ENCODE measurements around the gene NLRX1.
"Not testable (repeated sequence)": the region's sequence is repeated elsewhere in the genome, so short reads cannot be mapped to it uniquely, and the experiment has no call there.

Gene NLRX1

GRCh38 chr11:119206511-119207414 lies 38.2 kb downstream of the NLRX1 start:
- H3K27me3 ChIP-seq (ENCODE audit: control insufficient read depth, insufficient read depth, low read length, poor library complexity, severe bottlenecking): no peaks in the 10 kb centered on the region
- peak overlapping the region; percentile 87 for H3K27ac ChIP-seq (ENCODE audit: insufficient read depth, low read depth, low read length, poor library complexity, severe bottlenecking)
- H3K36me3 ChIP-seq (ENCODE audit: control insufficient read depth, insufficient read depth, low read length): no peaks in the 10 kb centered on the region
- peak overlapping the region; percentile 97 for H3K4me3 ChIP-seq (ENCODE audit: insufficient read depth, low read depth, low read length)
- 1% methylated on average over 38 to 40 of the region's 41 CpGs for WGBS, 2 experiments
- no peaks in the 10 kb centered on the region for H3K9me3 ChIP-seq (ENCODE audit: control insufficient read depth, low read length)
- H3K4me1 ChIP-seq (ENCODE audit: control insufficient read depth, insufficient read depth, low read length): no peaks in the 10 kb centered on the region

GRCh38 chr11:119207415-119207960 lies 39.0 kb downstream of the NLRX1 start:
- Histone ChIP-seq H3K27me3 (ENCODE audit: control insufficient read depth, insufficient read depth, low read length, poor library complexity, severe bottlenecking) (no peaks in the 10 kb centered on the region), H3K4me3 (ENCODE audit: insufficient read depth, low read depth, low read length) (peak overlapping the region; percentile 97), H3K9me3 (ENCODE audit: control insufficient read depth, low read length) (no peaks in the 10 kb centered on the region), H3K27ac (ENCODE audit: insufficient read depth, low read depth, low read length, poor library complexity, severe bottlenecking) (no peak overlapping the region), H3K4me1 (ENCODE audit: control insufficient read depth, insufficient read depth, low read length) (no peaks in the 10 kb centered on the region), H3K36me3 (ENCODE audit: control insufficient read depth, insufficient read depth, low read length) (no peaks in the 10 kb centered on the region)
- WGBS, 2 experiments: 43 to 44% methylated on average over 7 to 11 of the region's 11 CpGs

- Histone ChIP-seq H3K9me3 (ENCODE audit: control insufficient read depth, low read length) (no peaks in the 10 kb centered on the region), H3K27ac (ENCODE audit: insufficient read depth, low read depth, low read length, poor library complexity, severe bottlenecking) (no peak overlapping the region), H3K27me3 (ENCODE audit: control insufficient read depth, insufficient read depth, low read length, poor library complexity, severe bottlenecking) (no peaks in the 10 kb centered on the region), H3K4me3 (ENCODE audit: insufficient read depth, low read depth, low read length) (no peak overlapping the region), H3K4me1 (ENCODE audit: control insufficient read depth, insufficient read depth, low read length) (no peaks in the 10 kb centered on the region), H3K36me3 (ENCODE audit: control insufficient read depth, insufficient read depth, low read length) (no peaks in the 10 kb centered on the region)
- 86 to 94% methylated on average over 7 of the region's 7 CpGs for WGBS, 2 experiments
Measured at GRCh38 chr11:119209186-119209585, 40.7 kb downstream of the NLRX1 start.

- WGBS, 2 experiments: 88 to 89% methylated on average over 3 of the region's 3 CpGs
- Histone ChIP-seq H3K27ac (ENCODE audit: insufficient read depth, low read depth, low read length, poor library complexity, severe bottlenecking) (no peak overlapping the region), H3K9me3 (ENCODE audit: control insufficient read depth, low read length) (no peaks in the 10 kb centered on the region), H3K27me3 (ENCODE audit: control insufficient read depth, insufficient read depth, low read length, poor library complexity, severe bottlenecking) (no peaks in the 10 kb centered on the region), H3K4me3 (ENCODE audit: insufficient read depth, low read depth, low read length) (no peak overlapping the region), H3K4me1 (ENCODE audit: control insufficient read depth, insufficient read depth, low read length) (no peaks in the 10 kb centered on the region), H3K36me3 (ENCODE audit: control insufficient read depth, insufficient read depth, low read length) (no peaks in the 10 kb centered on the region)
Measured at GRCh38 chr11:119210050-119210449, 41.5 kb downstream of the NLRX1 start.

- H3K27ac ChIP-seq (ENCODE audit: insufficient read depth, low read depth, low read length, poor library complexity, severe bottlenecking): no peak overlapping the region
- H3K4me1 ChIP-seq (ENCODE audit: control insufficient read depth, insufficient read depth, low read length): no peaks in the 10 kb centered on the region
- no peak overlapping the region for H3K4me3 ChIP-seq (ENCODE audit: insufficient read depth, low read depth, low read length)
- WGBS, 2 experiments: 94 to 96% methylated on average over 8 of the region's 8 CpGs
- no peaks in the 10 kb centered on the region for H3K27me3 ChIP-seq (ENCODE audit: control insufficient read depth, insufficient read depth, low read length, poor library complexity, severe bottlenecking)
- H3K9me3 ChIP-seq (ENCODE audit: control insufficient read depth, low read length): no peaks in the 10 kb centered on the region
- H3K36me3 ChIP-seq (ENCODE audit: control insufficient read depth, insufficient read depth, low read length): no peaks in the 10 kb centered on the region
Measured at GRCh38 chr11:119218141-119218878, 49.8 kb downstream of the NLRX1 start.

GRCh38 chr11:119222308-119222707 lies 53.8 kb downstream of the NLRX1 start:
- 83 to 89% methylated on average over 2 of the region's 2 CpGs for WGBS, 2 experiments
- no peak overlapping the region for H3K4me3 ChIP-seq (ENCODE audit: insufficient read depth, low read depth, low read length)
- no peaks in the 10 kb centered on the region for H3K9me3 ChIP-seq (ENCODE audit: control insufficient read depth, low read length)
- no peak overlapping the region for H3K27ac ChIP-seq (ENCODE audit: insufficient read depth, low read depth, low read length, poor library complexity, severe bottlenecking)
- no peaks in the 10 kb centered on the region for H3K27me3 ChIP-seq (ENCODE audit: control insufficient read depth, insufficient read depth, low read length, poor library complexity, severe bottlenecking)
- H3K36me3 ChIP-seq (ENCODE audit: control insufficient read depth, insufficient read depth, low read length): no peaks in the 10 kb centered on the region
- no peaks in the 10 kb centered on the region for H3K4me1 ChIP-seq (ENCODE audit: control insufficient read depth, insufficient read depth, low read length)

GRCh38 chr11:119222891-119223290 lies 54.4 kb downstream of the NLRX1 start:
- no peaks in the 10 kb centered on the region for H3K9me3 ChIP-seq (ENCODE audit: control insufficient read depth, low read length)
- 95 to 97% methylated on average over 5 of the region's 5 CpGs for WGBS, 2 experiments

GRCh38 chr11:119223856-119224255 lies 55.3 kb downstream of the NLRX1 start:
- Histone ChIP-seq H3K4me3 (ENCODE audit: insufficient read depth, low read depth, low read length) (no peak overlapping the region), H3K27ac (ENCODE audit: insufficient read depth, low read depth, low read length, poor library complexity, severe bottlenecking) (no peak overlapping the region), H3K36me3 (ENCODE audit: control insufficient read depth, insufficient read depth, low read length) (no peaks in the 10 kb centered on the region), H3K4me1 (ENCODE audit: control insufficient read depth, insufficient read depth, low read length) (no peaks in the 10 kb centered on the region), H3K9me3 (ENCODE audit: control insufficient read depth, low read length) (no peaks in the 10 kb centered on the region), H3K27me3 (ENCODE audit: control insufficient read depth, insufficient read depth, low read length, poor library complexity, severe bottlenecking) (no peaks in the 10 kb centered on the region)
- WGBS, 2 experiments: 86 to 89% methylated on average over 1 of the region's 1 CpG

More at GRCh38 chr11:119222891-119223290, 54.4 kb downstream of the NLRX1 start:
- H3K4me3 ChIP-seq (ENCODE audit: insufficient read depth, low read depth, low read length): no peak overlapping the region
- H3K36me3 ChIP-seq (ENCODE audit: control insufficient read depth, insufficient read depth, low read length): no peaks in the 10 kb centered on the region
- H3K27ac ChIP-seq (ENCODE audit: insufficient read depth, low read depth, low read length, poor library complexity, severe bottlenecking): no peak overlapping the region
- no peaks in the 10 kb centered on the region for H3K27me3 ChIP-seq (ENCODE audit: control insufficient read depth, insufficient read depth, low read length, poor library complexity, severe bottlenecking)
- no peaks in the 10 kb centered on the region for H3K4me1 ChIP-seq (ENCODE audit: control insufficient read depth, insufficient read depth, low read length)

GRCh38 chr11:119228535-119229287 lies 60.2 kb downstream of the NLRX1 start:
- H3K36me3 ChIP-seq (ENCODE audit: control insufficient read depth, insufficient read depth, low read length); H3K4me1 ChIP-seq (ENCODE audit: control insufficient read depth, insufficient read depth, low read length); H3K4me3 ChIP-seq (ENCODE audit: insufficient read depth, low read depth, low read length); H3K27me3 ChIP-seq (ENCODE audit: control insufficient read depth, insufficient read depth, low read length, poor library complexity, severe bottlenecking); H3K27ac ChIP-seq (ENCODE audit: insufficient read depth, low read depth, low read length, poor library complexity, severe bottlenecking); H3K9me3 ChIP-seq (ENCODE audit: control insufficient read depth, low read length): not testable (repeated sequence)
- whole genome bisulfite sequencing, 2 experiments: 93 to 94% methylated on average over 8 of the region's 9 CpGs

All from ectodermal cell (in vitro differentiated cells).